Body of pancreas (tissue), 4 donors: Measurements from ENCODE around the gene ATG2A. TPM values are rescaled to one million over a fixed set of nuclear protein-coding genes. Genes with fewer than 3 reads are reported as not detected.

ENCODE experiments used
- ATAC-seq: fragments of 150-250 bp; one replicate; pipeline ENCODE4 v1.9.1; 2016
- DNase-seq, 4 donors: peaks; one replicate each; pipeline ENCODE4 v3.0.0-alpha.2; 2019
- H3K27ac ChIP-seq, 4 donors: fragments of 200-600 bp; sonication (generic); 1 replicate in 3 of 4; 2 replicates in 1 of 4; pipeline versions ENCODE4 v1.5.1 to v1.6.1; 2016 to 2019; ENCODE audit warnings: mild to moderate bottlenecking in 1 of 4, mixed read lengths in 1 of 4, moderate library complexity in 1 of 4
- H3K27me3 ChIP-seq, 2 donors: fragments of 200-600 bp; sonication (generic); one replicate each; pipeline ENCODE4 v1.6.0; 2016; ENCODE audit warnings: mild to moderate bottlenecking in 1 of 2
- H3K36me3 ChIP-seq, 2 donors: fragments of 200-600 bp; sonication (generic); replicated peaks in 1 of 2; 2 replicates each; pipeline ENCODE4 v1.5.1; 2016; ENCODE audit warnings: low read depth in 2 of 2; ENCODE audit not compliant: insufficient read depth in 1 of 2
- H3K4me1 ChIP-seq: fragments of 200-600 bp; sonication (generic); one replicate; pipeline ENCODE4 v1.6.0; 2016
- H3K4me3 ChIP-seq, 2 donors: fragments of 200-600 bp; sonication (generic); 1 replicate in 1 of 2; 2 replicates in 1 of 2; pipeline ENCODE4 v1.5.1; 2016 to 2019
- H3K9me3 ChIP-seq, 3 donors: fragments of 200-600 bp; sonication (generic); 1 replicate in 2 of 3; 2 replicates in 1 of 3; pipeline ENCODE4 v1.5.1; 2016
- POLR2A ChIP-seq, 3 donors: fragments of 450-650 bp; IDR thresholded peaks; one replicate each; pipeline ENCODE4 v1.6.1; 2016; ENCODE audit warnings: antibody characterized with exemption in 3 of 3, mild to moderate bottlenecking in 2 of 3
- WGBS, 2 donors: methylation state at CpG; one replicate each; pipeline ENCODE4 v1.1.5; 2017; 5-methylcytosine and 5-hydroxymethylcytosine counted together
- intact Hi-C: fragments of 100-400 bp; cut with DNase I; formaldehyde crosslinking; loops from one replicate; pipeline ENCODE4 v1.15.1; 2023
- total RNA-seq, 2 donors: library from RNA; depleted of rRNA; stranded (reverse); fragments of >200 nt; gene quantifications; one replicate each; pipeline ENCODE4 v1.1.0, GENCODE V29; 2016
- TF ChIP-seq, protein P1 (sequence below), 7 experiments: fragments of 450-650 bp in 4 of 7; fragments of 200-600 bp in 3 of 7; sonication (generic) in 3 of 7; IDR thresholded peaks; one replicate each; pipeline ENCODE4 v1.5.1; 2016 to 2019; ENCODE audit warnings: antibody characterized with exemption in 7 of 7

ATG2A gene
- total RNA-seq, 2 donors from 2014 or later = 16.3 to 34.3 TPM

DNA sequence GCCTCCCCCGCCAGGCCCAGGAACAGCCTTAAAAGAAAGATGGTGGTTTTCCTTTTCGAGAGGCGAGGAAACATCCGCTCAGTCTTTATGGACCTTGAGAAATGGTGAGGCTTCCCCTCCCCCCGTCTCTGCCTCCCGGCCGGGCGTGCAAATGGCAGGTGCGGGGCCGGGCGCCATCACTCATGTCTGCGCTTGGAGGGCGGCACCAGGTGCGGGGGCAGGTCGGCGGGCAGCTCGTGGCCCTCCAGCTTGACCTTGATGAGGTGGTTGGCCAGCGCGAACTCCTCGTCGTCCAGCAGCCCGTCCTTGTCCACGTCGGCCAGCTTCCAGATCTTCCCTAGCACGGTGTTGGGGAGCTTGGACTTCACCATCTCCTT lies 62.9 kb downstream of the ATG2A start:
- H3K27ac ChIP-seq = peak overlapping the region; percentile 54 to 81 (median 68)
- H3K36me3 ChIP-seq = no peaks in the 10 kb centered on the region
- no peaks in the 10 kb centered on the region for H3K27me3 ChIP-seq
- ATAC-seq (no peak), DNase-seq (no peak)
- 94 to 97% methylated on average over 16 to 24 of the region's 25 CpGs for WGBS, 2 donors
- H3K4me3 ChIP-seq = no peak overlapping the region
- no peaks in the 10 kb centered on the region for H3K9me3 ChIP-seq
- no peak for TF ChIP-seq POLR2A (IDR thresholded peaks at IDR 0.05)
- TF ChIP-seq, protein P1, sequence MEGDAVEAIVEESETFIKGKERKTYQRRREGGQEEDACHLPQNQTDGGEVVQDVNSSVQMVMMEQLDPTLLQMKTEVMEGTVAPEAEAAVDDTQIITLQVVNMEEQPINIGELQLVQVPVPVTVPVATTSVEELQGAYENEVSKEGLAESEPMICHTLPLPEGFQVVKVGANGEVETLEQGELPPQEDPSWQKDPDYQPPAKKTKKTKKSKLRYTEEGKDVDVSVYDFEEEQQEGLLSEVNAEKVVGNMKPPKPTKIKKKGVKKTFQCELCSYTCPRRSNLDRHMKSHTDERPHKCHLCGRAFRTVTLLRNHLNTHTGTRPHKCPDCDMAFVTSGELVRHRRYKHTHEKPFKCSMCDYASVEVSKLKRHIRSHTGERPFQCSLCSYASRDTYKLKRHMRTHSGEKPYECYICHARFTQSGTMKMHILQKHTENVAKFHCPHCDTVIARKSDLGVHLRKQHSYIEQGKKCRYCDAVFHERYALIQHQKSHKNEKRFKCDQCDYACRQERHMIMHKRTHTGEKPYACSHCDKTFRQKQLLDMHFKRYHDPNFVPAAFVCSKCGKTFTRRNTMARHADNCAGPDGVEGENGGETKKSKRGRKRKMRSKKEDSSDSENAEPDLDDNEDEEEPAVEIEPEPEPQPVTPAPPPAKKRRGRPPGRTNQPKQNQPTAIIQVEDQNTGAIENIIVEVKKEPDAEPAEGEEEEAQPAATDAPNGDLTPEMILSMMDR (IDR thresholded peaks at IDR 0.05) = no peak
- peaks cover 36% of the 10 kb centered on the region for H3K4me1 ChIP-seq
- intact Hi-C loops = no loop called here

DNA sequence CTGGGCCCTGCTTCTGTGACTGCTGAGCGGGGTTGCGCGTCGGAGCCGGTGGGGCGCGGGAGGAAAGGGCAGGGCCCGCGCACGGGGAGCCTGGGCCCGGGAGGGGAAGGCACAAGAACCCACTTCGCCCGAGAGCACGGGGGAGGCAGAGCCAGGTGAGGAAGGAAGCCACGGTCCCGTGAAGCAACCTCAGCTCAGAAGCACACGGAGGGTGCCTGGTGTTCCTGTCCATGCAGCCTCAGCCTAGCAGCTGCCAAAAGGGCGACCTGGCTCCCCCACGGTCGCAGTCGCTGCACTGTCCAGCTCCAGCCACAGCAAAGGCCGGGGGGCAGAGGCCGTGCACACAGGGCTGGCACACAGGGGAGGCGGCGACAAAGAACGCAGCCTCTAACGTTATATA lies 63.3 kb downstream of the ATG2A start:
- Histone ChIP-seq H3K4me1 (peaks cover 40% of the 10 kb centered on the region), H3K36me3 (no peaks in the 10 kb centered on the region), H3K9me3 (no peaks in the 10 kb centered on the region), H3K27ac (peak overlapping the region in 1 of 4 donors; percentile 80), H3K4me3 (no peak overlapping the region), H3K27me3 (no peaks in the 10 kb centered on the region)
- DNase-seq (no peak), ATAC-seq (no peak)
- 76 to 94% methylated on average over 13 to 27 of the region's 27 CpGs for WGBS, 2 donors
- intact Hi-C loops = no loop called here
- TF ChIP-seq POLR2A (IDR thresholded peaks at IDR 0.05) = no peak
- TF ChIP-seq, protein P1 (IDR thresholded peaks at IDR 0.05) = no peak

DNA sequence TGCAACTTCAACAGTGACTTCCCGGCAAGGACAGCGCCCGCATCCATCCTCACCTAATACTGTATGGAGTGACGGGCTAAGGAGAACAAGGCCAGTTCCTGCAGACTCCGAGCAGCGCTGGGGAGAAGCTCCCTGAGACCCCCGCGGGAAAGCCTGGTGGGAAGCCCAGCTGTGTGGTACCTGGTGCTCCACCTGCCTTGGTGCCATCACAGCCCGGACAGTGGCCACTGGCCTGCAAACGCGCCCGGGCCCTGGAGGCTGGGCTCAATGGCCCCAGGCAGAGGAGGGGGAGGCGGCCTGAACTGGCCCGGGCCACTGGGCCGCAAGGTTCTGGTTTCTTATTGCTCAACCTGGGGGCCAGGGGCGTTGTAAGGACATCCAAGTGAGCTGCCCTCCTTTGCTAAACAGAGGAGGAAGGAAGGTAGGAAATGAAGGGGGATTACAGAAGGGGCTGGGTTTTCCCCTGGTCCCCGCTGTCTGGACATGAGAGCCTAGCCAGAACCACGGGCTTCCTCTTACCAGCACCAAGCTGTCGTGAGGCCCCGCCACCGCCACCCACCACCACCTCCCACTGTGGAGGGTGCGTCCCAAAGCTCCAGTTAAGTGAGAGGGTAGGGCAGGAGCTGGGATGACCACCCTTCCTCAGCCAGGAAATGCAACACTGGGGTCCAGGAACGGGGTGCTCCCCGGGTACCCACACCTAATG lies 64.1 kb downstream of the ATG2A start:
- no peaks in the 10 kb centered on the region for H3K27me3 ChIP-seq
- intact Hi-C loops = no loop called here
- TF ChIP-seq, protein P1 (IDR thresholded peaks at IDR 0.05) = no peak
- no peak for TF ChIP-seq POLR2A (IDR thresholded peaks at IDR 0.05)
- WGBS, 2 donors = 74 to 85% methylated on average over 5 to 24 of the region's 24 CpGs
- ATAC-seq (no peak), DNase-seq (no peak)
- peaks cover 47% of the 10 kb centered on the region for H3K4me1 ChIP-seq
- no peaks in the 10 kb centered on the region for H3K36me3 ChIP-seq
- H3K9me3 ChIP-seq = no peaks in the 10 kb centered on the region
- H3K27ac ChIP-seq = peak overlapping the region in 1 of 4 donors; percentile 80
- no peak overlapping the region for H3K4me3 ChIP-seq

DNA sequence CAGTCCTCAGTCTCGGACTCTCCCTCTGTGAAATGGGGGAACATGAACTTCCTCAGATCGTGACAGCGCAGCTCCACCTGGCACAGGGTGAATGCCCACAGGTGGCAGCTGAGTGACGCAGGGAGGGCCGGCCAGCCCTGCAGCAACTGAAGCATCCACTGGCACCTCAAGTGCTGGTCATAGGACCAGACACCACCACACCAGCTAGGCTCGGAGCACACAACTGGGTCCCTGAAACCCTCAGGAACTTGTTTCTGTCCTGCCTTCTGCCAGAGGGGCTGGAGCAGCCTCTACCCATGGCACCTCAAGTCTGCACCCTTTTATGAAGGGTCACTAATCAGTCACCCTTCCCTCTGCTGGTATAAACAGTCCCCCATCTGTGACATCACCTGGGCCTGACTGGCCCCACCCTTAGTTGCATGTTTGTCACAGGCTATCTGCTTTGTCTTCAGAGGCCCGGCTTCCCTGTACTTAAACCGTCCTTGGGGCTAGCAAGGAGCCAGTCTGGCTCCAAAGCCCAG lies 65.1 kb downstream of the ATG2A start:
- ATAC-seq (no peak), DNase-seq (no peak)
- H3K4me3 ChIP-seq = no peak overlapping the region
- WGBS, 2 donors = 72 to 84% methylated on average over 7 to 8 of the region's 8 CpGs
- TF ChIP-seq POLR2A (IDR thresholded peaks at IDR 0.05) = no peak
- TF ChIP-seq, protein P1 (IDR thresholded peaks at IDR 0.05) = no peak
- H3K4me1 ChIP-seq = peaks cover 54% of the 10 kb centered on the region
- no peak overlapping the region for H3K27ac ChIP-seq
- H3K27me3 ChIP-seq = no peaks in the 10 kb centered on the region
- intact Hi-C loops = no loop called here
- no peaks in the 10 kb centered on the region for H3K9me3 ChIP-seq
- no peaks in the 10 kb centered on the region for H3K36me3 ChIP-seq
